ENCODE data around the gene GLI3.

DNA sequence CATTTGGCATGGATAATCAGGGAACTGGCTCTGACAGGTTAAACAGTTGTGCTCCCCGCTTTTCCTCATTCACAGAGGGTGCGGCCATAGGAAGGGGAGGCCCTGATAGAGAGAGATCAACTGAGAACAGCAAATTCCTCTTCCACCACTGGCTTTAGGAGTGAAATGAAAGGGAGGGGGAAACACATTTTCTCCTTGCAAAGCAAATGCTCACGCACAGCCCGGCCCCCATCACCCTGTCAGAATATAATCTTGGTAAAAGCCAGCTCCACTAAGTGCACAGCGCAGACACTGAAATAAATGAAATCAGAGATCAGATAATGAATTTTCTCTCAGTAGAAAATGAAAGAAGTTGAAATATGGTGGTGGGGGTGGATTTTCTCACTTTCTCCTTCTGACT, 187.2 kb downstream of the GLI3 start:
- TF ChIP-seq, protein P1, sequence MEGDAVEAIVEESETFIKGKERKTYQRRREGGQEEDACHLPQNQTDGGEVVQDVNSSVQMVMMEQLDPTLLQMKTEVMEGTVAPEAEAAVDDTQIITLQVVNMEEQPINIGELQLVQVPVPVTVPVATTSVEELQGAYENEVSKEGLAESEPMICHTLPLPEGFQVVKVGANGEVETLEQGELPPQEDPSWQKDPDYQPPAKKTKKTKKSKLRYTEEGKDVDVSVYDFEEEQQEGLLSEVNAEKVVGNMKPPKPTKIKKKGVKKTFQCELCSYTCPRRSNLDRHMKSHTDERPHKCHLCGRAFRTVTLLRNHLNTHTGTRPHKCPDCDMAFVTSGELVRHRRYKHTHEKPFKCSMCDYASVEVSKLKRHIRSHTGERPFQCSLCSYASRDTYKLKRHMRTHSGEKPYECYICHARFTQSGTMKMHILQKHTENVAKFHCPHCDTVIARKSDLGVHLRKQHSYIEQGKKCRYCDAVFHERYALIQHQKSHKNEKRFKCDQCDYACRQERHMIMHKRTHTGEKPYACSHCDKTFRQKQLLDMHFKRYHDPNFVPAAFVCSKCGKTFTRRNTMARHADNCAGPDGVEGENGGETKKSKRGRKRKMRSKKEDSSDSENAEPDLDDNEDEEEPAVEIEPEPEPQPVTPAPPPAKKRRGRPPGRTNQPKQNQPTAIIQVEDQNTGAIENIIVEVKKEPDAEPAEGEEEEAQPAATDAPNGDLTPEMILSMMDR (IDR thresholded peaks at IDR 0.05; ENCODE audit: borderline replicate concordance, extremely low read depth, low read length, poor library complexity, severe bottlenecking), result no peak
- TF ChIP-seq EZH2 (IDR thresholded peaks at IDR 0.05; ENCODE audit: borderline replicate concordance, low read depth, low read length, severe bottlenecking), result no peak

All from DND-41 (cell line).